SU-DHL-6 (cell line): ENCODE results near the gene PLXNB2.
"Not testable (repeated sequence)": the region's sequence is repeated elsewhere in the genome, so short reads cannot be mapped to it uniquely, and the experiment has no call there.

Source experiments
- H2AFZ ChIP-seq: fragments of 200-600 bp; sonication (generic); 2 replicates; pipeline ENCODE4 v1.6.1; 2014; ENCODE audit warnings: low read depth, mild to moderate bottlenecking, moderate library complexity, mixed read lengths, antibody characterized with exemption, low read length; ENCODE audit not compliant: severe bottlenecking
- H3F3A ChIP-seq: fragments of 200-600 bp; shearing (Covaris generic); 2 replicates; pipeline ENCODE4 v1.6.0; 2016; ENCODE audit warnings: antibody characterized with exemption, mild to moderate bottlenecking; ENCODE audit not compliant: insufficient read depth
- H3K27ac ChIP-seq: fragments of 200-600 bp; sonication (generic); 2 replicates; pipeline ENCODE4 v1.5.1; 2016; ENCODE audit warnings: low read depth, mild to moderate bottlenecking, low read length, moderate library complexity, mixed read lengths
- H3K27me3 ChIP-seq: fragments of 200-600 bp; sonication (generic), shearing (Covaris generic); 2 replicates; pipeline ENCODE4 v1.6.0; 2014; ENCODE audit warnings: mild to moderate bottlenecking, low read length
- H3K36me3 ChIP-seq: fragments of 200-600 bp; sonication (generic); 2 replicates; pipeline ENCODE4 v1.6.1; 2014; ENCODE audit warnings: mild to moderate bottlenecking, low read length, mixed read lengths
- H3K4me2 ChIP-seq: fragments of 300-600, 200-600 bp; shearing (Covaris generic), sonication (generic); 2 replicates; pipeline ENCODE4 v1.6.0; 2014; ENCODE audit warnings: low read length, low read depth, mild to moderate bottlenecking; ENCODE audit not compliant: poor library complexity, severe bottlenecking
- H3K4me3 ChIP-seq: fragments of 200-600 bp; sonication (generic); 2 replicates; pipeline ENCODE4 v1.5.1; 2014; ENCODE audit warnings: antibody characterized with exemption, low read length, mild to moderate bottlenecking, mixed read lengths; ENCODE audit not compliant: insufficient read depth, poor library complexity, severe bottlenecking
- H3K79me2 ChIP-seq: fragments of 200-600 bp; sonication (generic); 2 replicates; pipeline ENCODE4 v1.6.1; 2014; ENCODE audit warnings: mild to moderate bottlenecking, low read length, moderate library complexity; ENCODE audit not compliant: insufficient read depth
- H3K9ac ChIP-seq: fragments of 200-600 bp; sonication (generic); 2 replicates; pipeline ENCODE4 v1.7.0; 2014; ENCODE audit warnings: mild to moderate bottlenecking, low read length
- H3K9me2 ChIP-seq: fragments of 200-600 bp; sonication (generic); replicated peaks from 2 replicates; pipeline ENCODE4 v1.6.1; 2014; ENCODE audit warnings: low read length; ENCODE audit not compliant: insufficient read depth
- H3K9me3 ChIP-seq: fragments of 200-600 bp; sonication (generic); 2 replicates; pipeline ENCODE4 v1.6.1; 2014; ENCODE audit warnings: low read length, mixed read lengths; ENCODE audit not compliant: insufficient read depth
- H4K20me1 ChIP-seq: fragments of 200-600 bp; sonication (generic); 2 replicates; pipeline ENCODE4 v1.6.1; 2014; ENCODE audit warnings: low read depth, mild to moderate bottlenecking, antibody characterized with exemption, low read length, moderate library complexity, mixed read lengths
- EZH2phosphoT487 ChIP-seq: fragments of 200-600 bp; sonication (generic), shearing (Covaris generic); conservative IDR thresholded peaks from 2 replicates; pipeline ENCODE4 v1.6.1; 2018; ENCODE audit warnings: mild to moderate bottlenecking, antibody characterized with exemption, low read length, moderate library complexity, mixed read lengths
- TF ChIP-seq, protein P1 (sequence below): fragments of 200-600 bp; sonication (generic); IDR thresholded peaks from one replicate; pipeline ENCODE4 v1.5.1; 2017; ENCODE audit warnings: antibody characterized with exemption, mild to moderate bottlenecking, low read length, moderate library complexity; ENCODE audit not compliant: insufficient read depth, poor library complexity, severe bottlenecking

Gene PLXNB2

DNA sequence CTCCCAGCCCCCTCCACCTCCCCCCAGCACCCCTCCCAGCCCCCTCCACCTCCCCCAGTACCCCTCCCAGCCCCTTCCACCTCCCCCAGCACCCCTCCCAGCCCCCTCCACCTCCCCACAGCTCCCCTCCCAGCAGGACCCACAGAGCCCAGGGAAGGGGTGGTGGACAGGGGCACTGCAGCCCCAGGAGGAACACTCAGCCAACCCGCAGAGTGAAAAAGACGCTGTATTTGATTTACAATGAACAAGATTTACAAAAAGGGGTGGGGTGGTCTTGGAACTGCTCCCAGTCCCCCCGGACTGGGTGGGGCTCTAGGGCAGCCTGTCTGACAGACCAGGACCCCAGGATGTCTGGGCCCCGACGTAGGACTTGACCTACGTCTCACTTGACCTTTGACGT is 32.7 kb downstream of the PLXNB2 start:
- H3F3A ChIP-seq, result peaks cover 14% of the 10 kb centered on the region
- no peaks in the 10 kb centered on the region for H4K20me1 ChIP-seq
- no peaks in the 10 kb centered on the region for H3K27me3 ChIP-seq
- H3K79me2 ChIP-seq, result no peaks in the 10 kb centered on the region
- no peak overlapping the region for H3K4me2 ChIP-seq
- H3K9me2 ChIP-seq, result no peaks in the 10 kb centered on the region
- no peak overlapping the region for H3K4me3 ChIP-seq
- no peak overlapping the region for H3K9ac ChIP-seq
- no peak overlapping the region for H3K27ac ChIP-seq
- TF ChIP-seq, protein P1, sequence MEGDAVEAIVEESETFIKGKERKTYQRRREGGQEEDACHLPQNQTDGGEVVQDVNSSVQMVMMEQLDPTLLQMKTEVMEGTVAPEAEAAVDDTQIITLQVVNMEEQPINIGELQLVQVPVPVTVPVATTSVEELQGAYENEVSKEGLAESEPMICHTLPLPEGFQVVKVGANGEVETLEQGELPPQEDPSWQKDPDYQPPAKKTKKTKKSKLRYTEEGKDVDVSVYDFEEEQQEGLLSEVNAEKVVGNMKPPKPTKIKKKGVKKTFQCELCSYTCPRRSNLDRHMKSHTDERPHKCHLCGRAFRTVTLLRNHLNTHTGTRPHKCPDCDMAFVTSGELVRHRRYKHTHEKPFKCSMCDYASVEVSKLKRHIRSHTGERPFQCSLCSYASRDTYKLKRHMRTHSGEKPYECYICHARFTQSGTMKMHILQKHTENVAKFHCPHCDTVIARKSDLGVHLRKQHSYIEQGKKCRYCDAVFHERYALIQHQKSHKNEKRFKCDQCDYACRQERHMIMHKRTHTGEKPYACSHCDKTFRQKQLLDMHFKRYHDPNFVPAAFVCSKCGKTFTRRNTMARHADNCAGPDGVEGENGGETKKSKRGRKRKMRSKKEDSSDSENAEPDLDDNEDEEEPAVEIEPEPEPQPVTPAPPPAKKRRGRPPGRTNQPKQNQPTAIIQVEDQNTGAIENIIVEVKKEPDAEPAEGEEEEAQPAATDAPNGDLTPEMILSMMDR, result no peak
- no peak for TF ChIP-seq EZH2phosphoT487
- no peaks in the 10 kb centered on the region for H3K36me3 ChIP-seq
- no peaks in the 10 kb centered on the region for H3K9me3 ChIP-seq
- H2AFZ ChIP-seq, result no peak overlapping the region

DNA sequence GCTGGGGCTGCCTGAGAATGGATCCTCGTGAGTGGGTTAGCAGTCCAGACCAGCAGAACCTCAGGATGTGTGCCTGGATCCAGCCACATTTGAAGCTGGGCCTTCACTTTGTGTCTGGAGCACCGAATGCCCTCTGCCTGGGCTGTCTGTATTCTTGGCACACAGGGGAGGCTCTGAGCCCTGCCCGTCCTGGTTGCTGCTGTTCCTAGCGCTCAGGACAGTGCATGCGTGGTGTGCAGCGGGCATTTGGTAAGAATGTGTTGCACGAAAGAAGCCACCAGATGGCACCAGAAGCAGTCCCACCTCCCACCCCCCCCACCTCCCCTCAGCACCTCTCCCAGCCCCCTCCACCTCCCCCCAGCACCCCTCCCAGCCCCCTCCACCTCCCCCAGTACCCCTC is 33.1 kb downstream of the PLXNB2 start:
- H3K27me3 ChIP-seq, result no peaks in the 10 kb centered on the region
- no peaks in the 10 kb centered on the region for H3K36me3 ChIP-seq
- no peak overlapping the region for H3K27ac ChIP-seq
- H2AFZ ChIP-seq, result no peak overlapping the region
- no peaks in the 10 kb centered on the region for H4K20me1 ChIP-seq
- no peaks in the 10 kb centered on the region for H3K79me2 ChIP-seq
- H3F3A ChIP-seq, result peaks cover 14% of the 10 kb centered on the region
- no peak overlapping the region for H3K9ac ChIP-seq
- no peak overlapping the region for H3K4me2 ChIP-seq
- H3K4me3 ChIP-seq, result no peak overlapping the region
- no peaks in the 10 kb centered on the region for H3K9me2 ChIP-seq
- no peaks in the 10 kb centered on the region for H3K9me3 ChIP-seq
- no peak for TF ChIP-seq EZH2phosphoT487
- TF ChIP-seq, protein P1, result no peak

DNA sequence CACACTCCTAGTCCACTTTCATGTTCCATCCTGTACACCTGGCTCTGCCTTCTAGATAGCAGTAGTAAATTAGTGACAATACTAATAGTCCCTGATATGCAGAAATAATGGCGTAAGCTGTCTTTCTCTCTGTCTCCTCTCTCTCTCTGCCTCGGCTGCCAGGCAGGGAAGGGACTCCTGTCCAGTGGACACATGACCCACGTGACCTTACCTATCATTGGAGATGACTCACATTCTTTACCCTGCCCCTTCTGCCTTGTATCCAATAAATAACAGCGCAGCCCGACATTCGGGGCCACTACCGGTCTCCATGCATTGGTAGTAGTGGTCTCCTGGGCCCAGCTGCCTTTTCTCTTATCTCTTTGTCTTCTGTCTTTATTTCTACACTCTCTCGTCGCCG is 33.7 kb downstream of the PLXNB2 start:
- not testable (repeated sequence) for H2AFZ ChIP-seq, H3K9me3 ChIP-seq, H3K27ac ChIP-seq, H3K9ac ChIP-seq, H3K4me2 ChIP-seq, H3K36me3 ChIP-seq, H3K9me2 ChIP-seq, H3K27me3 ChIP-seq, H3K79me2 ChIP-seq, H4K20me1 ChIP-seq, H3K4me3 ChIP-seq
- H3F3A ChIP-seq, result peaks cover 14% of the 10 kb centered on the region

DNA sequence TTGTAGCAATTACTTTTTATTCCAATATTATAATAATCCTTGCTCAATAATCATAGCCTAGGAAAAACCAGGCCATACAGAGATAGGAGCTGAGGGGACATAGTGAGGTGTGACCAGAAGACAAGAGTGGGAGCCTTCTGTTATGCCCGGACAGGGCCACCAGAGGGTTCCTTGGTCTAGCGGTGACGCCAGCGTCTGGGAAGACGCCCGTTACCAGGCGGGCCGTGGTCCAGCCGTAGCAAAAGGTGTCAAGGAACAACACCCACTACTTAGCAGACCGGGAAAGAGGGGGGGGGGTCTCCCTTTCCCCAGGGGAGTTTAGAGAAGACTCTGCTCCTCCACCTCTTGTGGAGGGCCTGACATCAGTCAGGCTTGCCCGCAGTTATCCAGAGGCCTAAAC is 34.1 kb downstream of the PLXNB2 start:
- H3K9me2 ChIP-seq, H3K9me3 ChIP-seq, H3K27me3 ChIP-seq, H4K20me1 ChIP-seq, H3K79me2 ChIP-seq, H2AFZ ChIP-seq, H3K4me3 ChIP-seq, H3K4me2 ChIP-seq, H3K36me3 ChIP-seq, H3K27ac ChIP-seq, H3K9ac ChIP-seq: not testable (repeated sequence)
- H3F3A ChIP-seq, result peaks cover 14% of the 10 kb centered on the region
